B cell (primary cell): ENCODE measurements around the gene PRM1.

Source experiments
- EZH2 ChIP-seq: IDR thresholded peaks from 2 replicates; pipeline ENCODE4 v1.6.1; 2012; ENCODE audit warnings: borderline replicate concordance, low read depth, mild to moderate bottlenecking, moderate library complexity, low read length; ENCODE audit not compliant: insufficient read depth, poor library complexity, severe bottlenecking
- TF ChIP-seq, protein P1 (sequence below): fragments of 200-600 bp; IDR thresholded peaks from one replicate; pipeline ENCODE4 v1.8.0; 2022; ENCODE audit warnings: antibody characterized with exemption, mild to moderate bottlenecking

DNA sequence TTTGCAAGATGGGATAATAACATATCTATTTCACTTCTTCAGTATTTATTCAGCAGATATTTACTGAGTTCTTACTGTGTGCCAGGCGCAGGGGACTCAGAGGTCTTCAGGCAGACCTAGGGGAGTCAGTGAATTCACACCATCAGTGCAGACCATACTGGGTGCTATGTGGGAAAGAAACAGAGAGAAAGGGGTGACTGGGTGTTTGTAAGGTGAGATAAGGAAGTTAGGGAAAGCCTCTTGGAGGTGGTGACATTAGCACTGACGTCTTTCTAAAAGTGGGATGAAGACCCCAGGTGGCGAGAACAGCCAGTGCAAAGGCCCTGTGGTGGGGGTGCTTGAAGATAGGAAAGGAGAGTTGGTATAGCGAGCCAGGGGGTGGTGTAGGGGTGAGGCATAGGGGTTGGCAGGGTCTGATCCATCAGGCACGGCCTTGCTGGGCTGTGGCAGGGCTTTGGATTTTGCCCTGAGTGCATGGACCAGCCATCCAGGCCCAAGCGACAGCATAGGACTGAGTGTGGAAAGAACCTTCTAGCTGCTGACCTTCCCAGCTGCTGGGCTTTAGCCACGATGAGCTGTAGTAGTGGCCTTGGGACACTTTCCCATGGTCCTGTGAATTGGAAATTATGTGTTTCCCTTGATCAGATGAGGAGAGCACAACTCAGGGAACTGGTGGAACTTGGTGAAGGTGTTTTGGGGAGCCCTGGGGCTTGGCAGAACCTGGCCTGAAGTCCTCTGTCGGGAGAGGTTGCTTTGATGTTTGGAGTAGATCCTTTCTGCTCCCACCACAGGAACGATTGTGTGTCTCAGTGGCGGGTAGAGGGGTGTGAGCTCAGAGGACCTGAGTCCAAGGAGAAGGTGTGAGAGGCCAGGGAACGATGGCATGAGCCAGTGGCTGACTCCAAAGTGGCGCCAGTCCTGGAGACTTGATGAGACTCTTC is 21.2 kb downstream of the PRM1 start:
- TF ChIP-seq, protein P1, sequence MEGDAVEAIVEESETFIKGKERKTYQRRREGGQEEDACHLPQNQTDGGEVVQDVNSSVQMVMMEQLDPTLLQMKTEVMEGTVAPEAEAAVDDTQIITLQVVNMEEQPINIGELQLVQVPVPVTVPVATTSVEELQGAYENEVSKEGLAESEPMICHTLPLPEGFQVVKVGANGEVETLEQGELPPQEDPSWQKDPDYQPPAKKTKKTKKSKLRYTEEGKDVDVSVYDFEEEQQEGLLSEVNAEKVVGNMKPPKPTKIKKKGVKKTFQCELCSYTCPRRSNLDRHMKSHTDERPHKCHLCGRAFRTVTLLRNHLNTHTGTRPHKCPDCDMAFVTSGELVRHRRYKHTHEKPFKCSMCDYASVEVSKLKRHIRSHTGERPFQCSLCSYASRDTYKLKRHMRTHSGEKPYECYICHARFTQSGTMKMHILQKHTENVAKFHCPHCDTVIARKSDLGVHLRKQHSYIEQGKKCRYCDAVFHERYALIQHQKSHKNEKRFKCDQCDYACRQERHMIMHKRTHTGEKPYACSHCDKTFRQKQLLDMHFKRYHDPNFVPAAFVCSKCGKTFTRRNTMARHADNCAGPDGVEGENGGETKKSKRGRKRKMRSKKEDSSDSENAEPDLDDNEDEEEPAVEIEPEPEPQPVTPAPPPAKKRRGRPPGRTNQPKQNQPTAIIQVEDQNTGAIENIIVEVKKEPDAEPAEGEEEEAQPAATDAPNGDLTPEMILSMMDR: no peak
- TF ChIP-seq EZH2: no peak
